ENCODE data around the gene CTNNA3.

GRCh38 chr10:67571503-67571902 is 124.5 kb downstream of the CTNNA3 start:
- TF ChIP-seq POLR2A (IDR thresholded peaks at IDR 0.05; ENCODE audit: low read depth, low read length) (no peak), CTCF (IDR thresholded peaks at IDR 0.05; ENCODE audit: extremely low read depth in 1 of 2, insufficient read depth in 1 of 2, low read depth in 1 of 2, low read length in 2 of 2) (no peak)
